ENCODE measurements around the gene ARR3. TPM values are rescaled to one million over a fixed set of nuclear protein-coding genes. Genes with fewer than 3 reads are reported as not detected.

ARR3 gene
- total RNA-seq, 4 donors from 2014 or later = 0.25 TPM; not detected in 3

GRCh38 chrX:70253377-70254062 lies 14.6 kb upstream of the ARR3 start:
- intact Hi-C loops (cut with DNase I; ENCODE audit: low total_unique reads) = no loop called here
- no peak for DNase-seq (ENCODE audit: low spot score in 2 of 2)
- 70 to 81% methylated on average over 3 of the region's 3 CpGs for WGBS, 2 donors
- TF ChIP-seq POLR2A (IDR thresholded peaks at IDR 0.05) = no peak
- no peak for TF ChIP-seq CTCF (IDR thresholded peaks at IDR 0.05)
- no peak overlapping the region for H3K4me3 ChIP-seq (ENCODE audit: low read depth, poor library complexity, severe bottlenecking)

GRCh38 chrX:70254063-70254400 lies 14.1 kb upstream of the ARR3 start:
- intact Hi-C loops (cut with DNase I; ENCODE audit: low total_unique reads) = no loop called here
- TF ChIP-seq POLR2A (IDR thresholded peaks at IDR 0.05) = no peak
- TF ChIP-seq CTCF (IDR thresholded peaks at IDR 0.05) = no peak
- H3K4me3 ChIP-seq (ENCODE audit: low read depth, poor library complexity, severe bottlenecking) = no peak overlapping the region
- WGBS, 2 donors = 74 to 79% methylated on average over 1 of the region's 1 CpG
- DNase-seq (ENCODE audit: low spot score in 2 of 2) = no peak

GRCh38 chrX:70254909-70255308 lies 13.2 kb upstream of the ARR3 start:
- DNase-seq (ENCODE audit: low spot score in 2 of 2) = no peak
- TF ChIP-seq CTCF (IDR thresholded peaks at IDR 0.05) = no peak
- no peak for TF ChIP-seq POLR2A (IDR thresholded peaks at IDR 0.05)
- no peak overlapping the region for H3K4me3 ChIP-seq (ENCODE audit: low read depth, poor library complexity, severe bottlenecking)
- WGBS, 2 donors = 87 to 100% methylated on average over 3 of the region's 3 CpGs
- intact Hi-C loops (cut with DNase I; ENCODE audit: low total_unique reads) = no loop called here

GRCh38 chrX:70255452-70255851 lies 12.7 kb upstream of the ARR3 start:
- intact Hi-C loops (cut with DNase I; ENCODE audit: low total_unique reads) = no loop called here
- TF ChIP-seq POLR2A (IDR thresholded peaks at IDR 0.05) (no peak), CTCF (IDR thresholded peaks at IDR 0.05) (no peak)
- no peak for DNase-seq (ENCODE audit: low spot score in 2 of 2)
- H3K4me3 ChIP-seq (ENCODE audit: low read depth, poor library complexity, severe bottlenecking) = no peak overlapping the region
- 54 to 73% methylated on average over 2 of the region's 2 CpGs for WGBS, 2 donors

- TF ChIP-seq CTCF (IDR thresholded peaks at IDR 0.05) (no peak), POLR2A (IDR thresholded peaks at IDR 0.05) (no peak)
- WGBS, 2 donors = 70 to 87% methylated on average over 4 to 5 of the region's 5 CpGs
- intact Hi-C loops (cut with DNase I; ENCODE audit: low total_unique reads) = no loop called here
- H3K4me3 ChIP-seq (ENCODE audit: low read depth, poor library complexity, severe bottlenecking) = no peak overlapping the region
- peak in 1 of 2 donors; percentile 26 for DNase-seq (ENCODE audit: low spot score in 2 of 2)
Measured at GRCh38 chrX:70257423-70258288, 10.5 kb upstream of the ARR3 start.
